ENCODE data around the gene TAX1BP1.

DNA sequence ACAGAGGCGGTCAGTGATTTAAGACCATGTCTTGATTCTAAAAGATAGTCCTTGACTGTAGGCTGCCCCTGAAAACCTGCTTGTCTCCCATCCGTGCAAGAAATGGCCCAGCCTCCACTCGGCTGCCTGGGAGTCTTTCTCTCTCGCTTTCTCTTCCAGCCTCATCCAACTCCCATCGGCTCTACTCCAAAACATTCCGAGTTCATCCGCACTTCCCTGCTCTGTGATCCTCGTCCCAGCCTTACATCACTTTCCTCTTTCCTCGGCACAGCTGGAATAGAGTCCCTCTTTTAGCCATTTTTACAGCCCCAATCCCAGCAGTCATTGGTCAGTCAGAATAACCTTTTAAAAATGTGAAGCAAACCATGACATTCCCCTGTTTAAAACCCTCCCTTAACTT is 135.1 kb downstream of the TAX1BP1 start:
- TF ChIP-seq, protein P1, sequence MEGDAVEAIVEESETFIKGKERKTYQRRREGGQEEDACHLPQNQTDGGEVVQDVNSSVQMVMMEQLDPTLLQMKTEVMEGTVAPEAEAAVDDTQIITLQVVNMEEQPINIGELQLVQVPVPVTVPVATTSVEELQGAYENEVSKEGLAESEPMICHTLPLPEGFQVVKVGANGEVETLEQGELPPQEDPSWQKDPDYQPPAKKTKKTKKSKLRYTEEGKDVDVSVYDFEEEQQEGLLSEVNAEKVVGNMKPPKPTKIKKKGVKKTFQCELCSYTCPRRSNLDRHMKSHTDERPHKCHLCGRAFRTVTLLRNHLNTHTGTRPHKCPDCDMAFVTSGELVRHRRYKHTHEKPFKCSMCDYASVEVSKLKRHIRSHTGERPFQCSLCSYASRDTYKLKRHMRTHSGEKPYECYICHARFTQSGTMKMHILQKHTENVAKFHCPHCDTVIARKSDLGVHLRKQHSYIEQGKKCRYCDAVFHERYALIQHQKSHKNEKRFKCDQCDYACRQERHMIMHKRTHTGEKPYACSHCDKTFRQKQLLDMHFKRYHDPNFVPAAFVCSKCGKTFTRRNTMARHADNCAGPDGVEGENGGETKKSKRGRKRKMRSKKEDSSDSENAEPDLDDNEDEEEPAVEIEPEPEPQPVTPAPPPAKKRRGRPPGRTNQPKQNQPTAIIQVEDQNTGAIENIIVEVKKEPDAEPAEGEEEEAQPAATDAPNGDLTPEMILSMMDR (IDR thresholded peaks at IDR 0.05; ENCODE audit: borderline replicate concordance, extremely low read depth, low read length, poor library complexity, severe bottlenecking) = no peak
- no peak for TF ChIP-seq EZH2 (IDR thresholded peaks at IDR 0.05; ENCODE audit: borderline replicate concordance, low read depth, low read length, severe bottlenecking)

All from DND-41 (cell line).